ENCODE results near the gene SYNGAP1. TPM values are rescaled to one million over a fixed set of nuclear protein-coding genes. Genes with fewer than 3 reads are reported as not detected.

The SYNGAP1 gene
- total RNA-seq, 4 donors from 2014 or later = 4.9 to 37.2 (median 11.1) TPM

DNA sequence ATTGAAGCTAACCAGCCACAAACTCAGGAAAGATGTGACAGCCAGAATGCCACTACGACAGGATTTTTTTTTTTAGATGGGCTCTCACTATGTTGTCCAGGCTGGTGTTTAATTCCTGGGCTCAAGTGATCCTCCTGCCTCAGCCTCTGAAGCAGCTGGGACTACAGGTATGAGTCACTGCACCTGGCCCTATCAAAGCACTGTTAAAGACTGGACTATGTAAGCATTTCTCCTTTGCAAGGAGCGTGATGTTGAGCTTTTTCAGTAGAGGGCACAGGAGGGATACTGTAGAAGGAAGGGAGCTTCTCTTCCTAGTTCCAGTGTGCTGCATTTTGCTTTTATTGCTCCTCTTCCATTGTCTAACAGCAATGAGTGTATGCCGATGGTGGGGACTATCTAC, 70.3 kb downstream of the SYNGAP1 start:
- no peak for DNase-seq
- no peaks in the 10 kb centered on the region for H3K4me1 ChIP-seq
- 50 to 60% methylated on average over 1 to 3 of the region's 3 CpGs for WGBS, 2 donors (ENCODE audit: low coverage in 1 of 2)
- H3K4me3 ChIP-seq = no peak overlapping the region
- H3K27ac ChIP-seq = no peak overlapping the region
- no peaks in the 10 kb centered on the region for H3K36me3 ChIP-seq
- no peaks in the 10 kb centered on the region for H3K27me3 ChIP-seq
- in situ Hi-C loops (cut with MboI; ENCODE audit: low pct_ligation_motif_present in 1 of 4, low pct_unique_long_range_greater_than_20kb in 1 of 4, low sequenced_read_pairs in 3 of 4) = no loop called here
- TF ChIP-seq POLR2A (IDR thresholded peaks at IDR 0.05) = no peak
- TF ChIP-seq POLR2AphosphoS5 (IDR thresholded peaks at IDR 0.05) = no peak
- no peak for TF ChIP-seq EP300 (IDR thresholded peaks at IDR 0.05; ENCODE audit: low read depth)
- intact Hi-C loops (cut with DNase I; ENCODE audit: low total_unique reads) = no loop called here
- no peaks in the 10 kb centered on the region for H3K9me3 ChIP-seq

DNA sequence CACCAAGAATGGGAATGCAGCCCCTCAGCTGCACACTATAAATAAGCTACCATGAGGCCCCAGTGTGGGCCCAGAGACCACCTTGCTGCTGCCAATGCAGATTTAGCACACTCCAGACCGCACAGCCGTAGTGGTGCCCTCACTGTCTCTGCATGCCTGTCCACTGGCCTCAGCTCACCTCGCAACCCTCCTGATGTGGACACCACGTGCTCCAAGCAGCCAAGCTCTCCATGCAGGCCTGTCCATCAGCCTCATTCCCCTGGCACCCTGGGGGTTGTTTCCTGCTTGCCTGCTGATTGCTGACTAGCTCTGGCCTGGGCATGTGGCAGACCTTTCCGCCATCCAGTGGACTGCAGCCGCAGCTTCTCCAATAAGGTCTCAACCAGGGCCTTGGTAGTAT, 70.8 kb downstream of the SYNGAP1 start:
- Histone ChIP-seq H3K27ac (no peak overlapping the region), H3K36me3 (no peaks in the 10 kb centered on the region), H3K4me1 (no peaks in the 10 kb centered on the region), H3K9me3 (no peaks in the 10 kb centered on the region), H3K27me3 (no peaks in the 10 kb centered on the region), H3K4me3 (no peak overlapping the region)
- in situ Hi-C loops (cut with MboI; ENCODE audit: low pct_ligation_motif_present in 1 of 4, low pct_unique_long_range_greater_than_20kb in 1 of 4, low sequenced_read_pairs in 3 of 4) = no loop called here
- whole genome bisulfite sequencing, 2 donors (ENCODE audit: low coverage in 1 of 2) = 92 to 94% methylated on average over 2 to 6 of the region's 6 CpGs
- DNase-seq = no peak
- intact Hi-C loops (cut with DNase I; ENCODE audit: low total_unique reads) = no loop called here
- TF ChIP-seq POLR2AphosphoS5 (IDR thresholded peaks at IDR 0.05) (no peak), POLR2A (IDR thresholded peaks at IDR 0.05) (no peak), EP300 (IDR thresholded peaks at IDR 0.05; ENCODE audit: low read depth) (no peak)
- TF ChIP-seq, protein P1, sequence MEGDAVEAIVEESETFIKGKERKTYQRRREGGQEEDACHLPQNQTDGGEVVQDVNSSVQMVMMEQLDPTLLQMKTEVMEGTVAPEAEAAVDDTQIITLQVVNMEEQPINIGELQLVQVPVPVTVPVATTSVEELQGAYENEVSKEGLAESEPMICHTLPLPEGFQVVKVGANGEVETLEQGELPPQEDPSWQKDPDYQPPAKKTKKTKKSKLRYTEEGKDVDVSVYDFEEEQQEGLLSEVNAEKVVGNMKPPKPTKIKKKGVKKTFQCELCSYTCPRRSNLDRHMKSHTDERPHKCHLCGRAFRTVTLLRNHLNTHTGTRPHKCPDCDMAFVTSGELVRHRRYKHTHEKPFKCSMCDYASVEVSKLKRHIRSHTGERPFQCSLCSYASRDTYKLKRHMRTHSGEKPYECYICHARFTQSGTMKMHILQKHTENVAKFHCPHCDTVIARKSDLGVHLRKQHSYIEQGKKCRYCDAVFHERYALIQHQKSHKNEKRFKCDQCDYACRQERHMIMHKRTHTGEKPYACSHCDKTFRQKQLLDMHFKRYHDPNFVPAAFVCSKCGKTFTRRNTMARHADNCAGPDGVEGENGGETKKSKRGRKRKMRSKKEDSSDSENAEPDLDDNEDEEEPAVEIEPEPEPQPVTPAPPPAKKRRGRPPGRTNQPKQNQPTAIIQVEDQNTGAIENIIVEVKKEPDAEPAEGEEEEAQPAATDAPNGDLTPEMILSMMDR (IDR thresholded peaks at IDR 0.05) = no peak

DNA sequence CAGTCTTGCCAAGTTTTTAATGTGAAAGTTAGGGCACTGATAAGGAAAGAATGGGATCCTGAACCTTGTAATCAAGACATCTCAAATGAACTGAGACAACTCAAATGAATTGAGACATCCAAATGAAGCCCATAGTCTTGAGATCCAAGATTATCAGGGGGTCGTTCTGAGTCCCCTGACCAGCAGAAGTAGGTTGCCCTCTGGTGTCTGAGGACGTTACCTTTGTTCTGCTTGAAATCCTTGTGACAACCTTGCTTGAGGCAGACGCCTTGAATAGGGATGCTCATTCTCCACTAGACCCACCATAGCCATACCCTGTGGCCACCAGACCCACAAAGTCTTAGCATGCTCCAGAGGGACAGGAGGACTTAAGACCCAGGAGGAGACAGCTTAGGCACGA, 72.2 kb downstream of the SYNGAP1 start:
- H3K36me3 ChIP-seq = no peaks in the 10 kb centered on the region
- no peak overlapping the region for H3K27ac ChIP-seq
- no peaks in the 10 kb centered on the region for H3K4me1 ChIP-seq
- no peak for DNase-seq
- H3K4me3 ChIP-seq = no peak overlapping the region
- no peaks in the 10 kb centered on the region for H3K9me3 ChIP-seq
- in situ Hi-C loops (cut with MboI; ENCODE audit: low pct_ligation_motif_present in 1 of 4, low pct_unique_long_range_greater_than_20kb in 1 of 4, low sequenced_read_pairs in 3 of 4) (no loop called here), intact Hi-C loops (cut with DNase I; ENCODE audit: low total_unique reads) (no loop called here)
- no peaks in the 10 kb centered on the region for H3K27me3 ChIP-seq
- TF ChIP-seq POLR2A (IDR thresholded peaks at IDR 0.05) = no peak
- TF ChIP-seq, protein P1 (IDR thresholded peaks at IDR 0.05) = no peak
- TF ChIP-seq POLR2AphosphoS5 (IDR thresholded peaks at IDR 0.05) = no peak
- TF ChIP-seq EP300 (IDR thresholded peaks at IDR 0.05; ENCODE audit: low read depth) = no peak
- 44% methylated on average over 4 of the region's 4 CpGs; no CpG with 5 or more reads in 1 of the 2 donors for WGBS, 2 donors (ENCODE audit: low coverage in 1 of 2)

DNA sequence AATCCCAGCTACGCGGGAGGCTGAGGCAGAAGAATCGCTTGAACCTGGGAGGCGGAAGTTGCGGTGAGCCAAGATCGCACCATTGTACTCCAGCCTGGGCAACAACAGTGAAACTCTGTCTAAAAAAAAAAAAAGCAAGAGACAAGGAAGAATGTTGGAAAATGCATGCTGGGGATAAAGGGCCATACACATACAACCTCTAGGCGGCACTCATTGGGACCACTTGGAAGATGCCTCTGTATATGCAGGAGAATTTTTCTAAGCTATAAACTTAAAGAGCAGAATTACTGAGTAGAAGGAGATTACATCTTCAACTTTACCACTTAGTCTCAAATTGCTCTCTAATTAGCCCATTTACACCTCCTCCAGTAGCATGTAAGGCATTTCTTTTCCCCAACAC, 77.3 kb downstream of the SYNGAP1 start:
- no peaks in the 10 kb centered on the region for H3K4me1 ChIP-seq
- H3K9me3 ChIP-seq = no peaks in the 10 kb centered on the region
- TF ChIP-seq, protein P1 (IDR thresholded peaks at IDR 0.05) = no peak
- no peak for TF ChIP-seq EP300 (IDR thresholded peaks at IDR 0.05; ENCODE audit: low read depth)
- no peak for TF ChIP-seq POLR2A (IDR thresholded peaks at IDR 0.05)
- no peak for TF ChIP-seq POLR2AphosphoS5 (IDR thresholded peaks at IDR 0.05)
- no peak overlapping the region for H3K4me3 ChIP-seq
- 75 to 98% methylated on average over 1 to 7 of the region's 7 CpGs for WGBS, 2 donors (ENCODE audit: low coverage in 1 of 2)
- intact Hi-C loops (cut with DNase I; ENCODE audit: low total_unique reads) (no loop called here), in situ Hi-C loops (cut with MboI; ENCODE audit: low pct_ligation_motif_present in 1 of 4, low pct_unique_long_range_greater_than_20kb in 1 of 4, low sequenced_read_pairs in 3 of 4) (no loop called here)
- no peaks in the 10 kb centered on the region for H3K36me3 ChIP-seq
- no peak for DNase-seq
- no peaks in the 10 kb centered on the region for H3K27me3 ChIP-seq
- H3K27ac ChIP-seq = no peak overlapping the region

DNA sequence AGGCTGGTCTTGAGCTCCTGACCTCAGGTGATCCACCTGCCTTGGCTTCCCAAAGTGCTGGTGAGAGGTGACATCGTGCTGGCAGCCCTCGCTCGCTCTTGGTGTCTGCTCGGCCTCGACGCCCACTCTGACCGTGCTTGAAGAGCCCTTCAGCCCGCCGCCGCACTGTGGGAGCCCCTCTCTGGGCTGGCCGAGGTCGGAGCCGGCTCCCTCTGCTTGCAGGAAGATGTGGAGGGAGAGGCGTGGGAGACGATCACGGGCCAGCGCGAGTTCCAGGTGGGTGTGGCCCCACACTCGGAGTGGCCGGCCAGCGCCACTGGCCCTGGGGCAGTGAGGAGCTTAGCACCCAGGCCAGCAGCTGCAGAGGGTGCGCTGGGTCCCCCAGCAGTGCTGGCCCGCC, 82.6 kb downstream of the SYNGAP1 start:
- Histone ChIP-seq H3K27me3 (no peaks in the 10 kb centered on the region), H3K9me3 (no peaks in the 10 kb centered on the region), H3K27ac (no peak overlapping the region), H3K4me3 (no peak overlapping the region), H3K36me3 (no peaks in the 10 kb centered on the region), H3K4me1 (no peaks in the 10 kb centered on the region)
- 92% methylated on average over 20 of the region's 23 CpGs; no CpG with 5 or more reads in 1 of the 2 donors for WGBS, 2 donors (ENCODE audit: low coverage in 1 of 2)
- in situ Hi-C loops (cut with MboI; ENCODE audit: low pct_ligation_motif_present in 1 of 4, low pct_unique_long_range_greater_than_20kb in 1 of 4, low sequenced_read_pairs in 3 of 4) = no loop called here
- DNase-seq = no peak
- intact Hi-C loops (cut with DNase I; ENCODE audit: low total_unique reads) = no loop called here
- TF ChIP-seq POLR2A (IDR thresholded peaks at IDR 0.05) (no peak), EP300 (IDR thresholded peaks at IDR 0.05; ENCODE audit: low read depth) (no peak), POLR2AphosphoS5 (IDR thresholded peaks at IDR 0.05) (no peak)
- TF ChIP-seq, protein P1 (IDR thresholded peaks at IDR 0.05) = no peak
